ENCODE data around the gene VAC14.

- TF ChIP-seq POLR2A (IDR thresholded peaks at IDR 0.05): no peak
- no peak for TF ChIP-seq POLR2AphosphoS5 (IDR thresholded peaks at IDR 0.05; ENCODE audit: insufficient read depth in 1 of 2, low read depth in 1 of 2)
These were observed 26.7 kb downstream of the VAC14 start for GRCh38 chr16:70774261-70774660.

All from vagina (tissue), 2 donors.